Neuronal stem cell (in vitro differentiated cells): Measurements from ENCODE around the gene MKRN1.
A peak's percentile ranks its signal among the peaks of the same experiment; 100 is the strongest.
"Not testable (repeated sequence)": the region's sequence is repeated elsewhere in the genome, so short reads cannot be mapped to it uniquely, and the experiment has no call there.

Source experiments
- DNase-seq: peaks from one replicate; pipeline ENCODE4 v3.0.0-alpha.2; 2013; ENCODE audit warnings: low spot score
- H2AFZ ChIP-seq: one replicate; pipeline ENCODE4 v1.6.1; 2013; ENCODE audit warnings: mild to moderate bottlenecking, low read length, inconsistent platforms
- H2AK5ac ChIP-seq: 2 replicates; pipeline ENCODE4 v1.6.1; 2013; ENCODE audit warnings: low read depth, mild to moderate bottlenecking, inconsistent platforms, low read length, moderate library complexity, mixed read lengths
- H2BK120ac ChIP-seq: 2 replicates; pipeline ENCODE4 v1.6.1; 2013; ENCODE audit warnings: low read depth, mild to moderate bottlenecking, inconsistent platforms, low read length, moderate library complexity, mixed read lengths
- H2BK12ac ChIP-seq: one replicate; pipeline ENCODE4 v1.6.1; 2013; ENCODE audit warnings: low read length, inconsistent platforms
- H2BK15ac ChIP-seq: 2 replicates; pipeline ENCODE4 v1.6.1; 2013; ENCODE audit warnings: mild to moderate bottlenecking, low read length, inconsistent platforms, mixed read lengths
- H2BK5ac ChIP-seq: one replicate; pipeline ENCODE4 v1.6.1; 2013; ENCODE audit warnings: inconsistent platforms, mild to moderate bottlenecking, low read length, moderate library complexity
- H3K14ac ChIP-seq: one replicate; pipeline ENCODE4 v1.6.1; 2013; ENCODE audit warnings: low read length, inconsistent platforms
- H3K18ac ChIP-seq: 2 replicates; pipeline ENCODE4 v1.6.1; 2013; ENCODE audit warnings: low read length, inconsistent platforms
- H3K23ac ChIP-seq: 2 replicates; pipeline ENCODE4 v1.6.1; 2013; ENCODE audit warnings: low read depth, mild to moderate bottlenecking, mixed read lengths, low read length, inconsistent platforms; ENCODE audit not compliant: poor library complexity
- H3K27ac ChIP-seq: replicated peaks from 3 replicates; pipeline ENCODE4 v1.5.1; 2013; ENCODE audit warnings: low read length, inconsistent platforms
- H3K27me3 ChIP-seq, 3 experiments: 2 replicates each; pipeline ENCODE4 v1.6.1; 2013; ENCODE audit warnings: low read length in 3 of 3, mild to moderate bottlenecking in 2 of 3, inconsistent platforms in 1 of 3, low read depth in 1 of 3, mixed read lengths in 1 of 3, moderate library complexity in 1 of 3; ENCODE audit not compliant: control insufficient read depth in 3 of 3, insufficient read depth in 3 of 3
- H3K36me3 ChIP-seq, 2 donors: replicated peaks in 1 of 2; 2 replicates each; pipeline ENCODE4 v1.6.1; 2013; ENCODE audit warnings: low read length in 2 of 2; ENCODE audit not compliant: control insufficient read depth in 2 of 2, insufficient read depth in 2 of 2
- H3K4ac ChIP-seq: 2 replicates; pipeline ENCODE4 v1.6.1; 2013; ENCODE audit warnings: inconsistent platforms, mild to moderate bottlenecking, low read length, moderate library complexity
- H3K4me1 ChIP-seq, 2 donors: 1 replicate in 1 of 2; 2 replicates in 1 of 2; pipeline ENCODE4 v1.6.1; 2013; ENCODE audit warnings: low read length in 2 of 2, low read depth in 1 of 2; ENCODE audit not compliant: control insufficient read depth in 2 of 2, insufficient read depth in 1 of 2
- H3K4me2 ChIP-seq: one replicate; pipeline ENCODE4 v1.6.1; 2013; ENCODE audit warnings: mild to moderate bottlenecking, low read length, inconsistent platforms; ENCODE audit not compliant: insufficient read depth, poor library complexity, severe bottlenecking
- H3K4me3 ChIP-seq, 2 donors: 2 replicates each; pipeline ENCODE4 v1.5.1; 2013; ENCODE audit warnings: low read length in 2 of 2, mild to moderate bottlenecking in 2 of 2, inconsistent platforms in 1 of 2, moderate library complexity in 1 of 2
- H3K79me1 ChIP-seq: one replicate; pipeline ENCODE4 v1.6.1; 2013; ENCODE audit warnings: low read depth, mild to moderate bottlenecking, inconsistent platforms, low read length, moderate library complexity
- H3K9ac ChIP-seq: one replicate; pipeline ENCODE4 v1.6.1; 2013; ENCODE audit warnings: mild to moderate bottlenecking, low read depth, low read length, inconsistent platforms; ENCODE audit not compliant: poor library complexity
- H3K9me3 ChIP-seq, 2 donors: replicated peaks in 1 of 2; 2 replicates each; pipeline versions ENCODE3 to v1.6.1; 2013; ENCODE audit warnings: low read length in 2 of 2, mild to moderate bottlenecking in 2 of 2, inconsistent platforms in 1 of 2, low read depth in 1 of 2, mixed read lengths in 1 of 2, moderate library complexity in 1 of 2; ENCODE audit not compliant: control insufficient read depth in 2 of 2, insufficient read depth in 1 of 2
- H4K8ac ChIP-seq: one replicate; pipeline ENCODE4 v1.6.1; 2013; ENCODE audit warnings: low read depth, mild to moderate bottlenecking, inconsistent platforms, low read length, moderate library complexity
- H4K91ac ChIP-seq: one replicate; pipeline ENCODE4 v1.6.1; 2013; ENCODE audit warnings: low read length, low read depth, mild to moderate bottlenecking, inconsistent platforms; ENCODE audit not compliant: poor library complexity
- WGBS, 2 donors: extraction: QIAGEN DNeasy Blood & Tissue Kit; methylation state at CpG; one replicate each; pipeline ENCODE4 v1.1.7; 2013; ENCODE audit warnings: missing lambda C conversion rate in 2 of 2, mixed read lengths in 1 of 2; ENCODE audit not compliant: insufficient read length in 2 of 2, insufficient replicate concordance in 1 of 2; ENCODE audit errors: extremely low coverage in 2 of 2; 5-methylcytosine and 5-hydroxymethylcytosine counted together

The MKRN1 gene

GRCh38 chr7:140506788-140507464 is 27.6 kb upstream of the MKRN1 start:
- Histone ChIP-seq H4K8ac (no peak overlapping the region), H3K9me3 (no peaks in the 10 kb centered on the region), H2AFZ (peak overlapping the region; percentile 56), H2BK5ac (no peak overlapping the region), H3K79me1 (no peaks in the 10 kb centered on the region), H3K4me1 (peaks cover 8 to 9% of the 10 kb centered on the region in 2 donors), H3K14ac (peak overlapping the region; percentile 0), H2AK5ac (no peak overlapping the region), H4K91ac (no peak overlapping the region), H3K9ac (no peak overlapping the region), H2BK120ac (no peak overlapping the region), H2BK12ac (peak overlapping the region; percentile 8), H3K27me3 (peaks cover 0 to 2% (median 0%) of the 10 kb centered on the region in 3 experiments), H3K36me3 (no peaks in the 10 kb centered on the region), H2BK15ac (no peak overlapping the region), H3K4me3 (no peak overlapping the region), H3K4ac (no peak overlapping the region), H3K18ac (peak overlapping the region; percentile 60), H3K27ac (no peak overlapping the region), H3K4me2 (no peak overlapping the region), H3K23ac (no peak overlapping the region)
- DNase-seq, result no peak
- no CpG with 5 or more reads among the region's 5 CpGs for WGBS, 2 donors

DNA sequence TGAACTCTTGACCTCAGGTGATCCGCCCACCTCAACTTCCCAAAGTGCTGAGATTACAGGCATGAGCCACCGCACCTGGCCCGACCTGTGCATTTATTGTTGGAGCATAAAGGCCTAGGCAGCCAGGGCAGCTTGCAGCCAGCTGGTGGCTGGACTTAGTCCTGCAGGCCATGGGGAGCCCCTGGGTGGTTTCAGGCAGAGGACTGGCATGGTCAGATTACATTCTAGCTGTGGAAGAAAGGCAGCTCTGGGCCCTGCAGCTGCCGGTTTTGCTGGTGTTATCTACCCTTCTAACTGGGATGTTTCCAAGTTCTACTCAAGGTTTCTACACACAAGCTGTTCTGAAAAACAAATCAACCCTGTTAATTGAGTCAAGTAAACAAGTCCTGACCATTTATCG is 22.7 kb upstream of the MKRN1 start:
- H2BK120ac ChIP-seq, result no peak overlapping the region
- H3K23ac ChIP-seq, result no peak overlapping the region
- no peak overlapping the region for H3K4ac ChIP-seq
- no peak overlapping the region for H2AK5ac ChIP-seq
- no peaks in the 10 kb centered on the region for H3K79me1 ChIP-seq
- DNase-seq, result no peak
- no peak overlapping the region for H4K8ac ChIP-seq
- no peaks in the 10 kb centered on the region for H3K9me3 ChIP-seq
- H2BK12ac ChIP-seq, result no peak overlapping the region
- H3K14ac ChIP-seq, result no peak overlapping the region
- no peak overlapping the region for H3K4me3 ChIP-seq
- H4K91ac ChIP-seq, result no peak overlapping the region
- H2AFZ ChIP-seq, result no peak overlapping the region
- peaks cover 0 to 2% (median 0%) of the 10 kb centered on the region in 3 experiments for H3K27me3 ChIP-seq
- H2BK5ac ChIP-seq, result no peak overlapping the region
- H3K9ac ChIP-seq, result no peak overlapping the region
- H3K4me1 ChIP-seq, result peaks cover 7 to 8% of the 10 kb centered on the region in 2 donors
- H3K36me3 ChIP-seq, result no peaks in the 10 kb centered on the region
- H3K27ac ChIP-seq, result no peak overlapping the region
- no peak overlapping the region for H2BK15ac ChIP-seq
- H3K18ac ChIP-seq, result no peak overlapping the region
- no peak overlapping the region for H3K4me2 ChIP-seq
- no CpG with 5 or more reads among the region's 5 CpGs for WGBS, 2 donors

GRCh38 chr7:140497807-140498206 is 18.5 kb upstream of the MKRN1 start:
- not testable (repeated sequence) for H3K79me1 ChIP-seq, H3K4me2 ChIP-seq, H3K9ac ChIP-seq, H2BK15ac ChIP-seq, H3K27ac ChIP-seq, H2BK5ac ChIP-seq, H3K23ac ChIP-seq, H4K91ac ChIP-seq, H3K14ac ChIP-seq, H3K27me3 ChIP-seq, H2AK5ac ChIP-seq, H3K4ac ChIP-seq, H3K9me3 ChIP-seq, H3K4me3 ChIP-seq, H3K36me3 ChIP-seq, DNase-seq, H2BK120ac ChIP-seq, H2AFZ ChIP-seq, H4K8ac ChIP-seq, H2BK12ac ChIP-seq, H3K18ac ChIP-seq, H3K4me1 ChIP-seq
- no CpG with 5 or more reads among the region's 7 CpGs for WGBS, 2 donors

- Histone ChIP-seq H3K27me3 (no peaks in the 10 kb centered on the region), H4K91ac (no peak overlapping the region), H3K14ac (no peak overlapping the region), H2AK5ac (no peak overlapping the region), H2BK15ac (no peak overlapping the region), H2BK5ac (no peak overlapping the region), H3K4ac (no peak overlapping the region), H3K18ac (no peak overlapping the region), H3K36me3 (no peaks in the 10 kb centered on the region), H2AFZ (no peak overlapping the region), H4K8ac (no peak overlapping the region), H2BK120ac (no peak overlapping the region), H3K23ac (no peak overlapping the region), H2BK12ac (no peak overlapping the region), H3K4me3 (no peak overlapping the region), H3K4me2 (no peak overlapping the region), H3K27ac (no peak overlapping the region), H3K4me1 (peaks cover 0 to 2% of the 10 kb centered on the region in 2 donors), H3K9me3 (no peaks in the 10 kb centered on the region), H3K9ac (no peak overlapping the region), H3K79me1 (no peaks in the 10 kb centered on the region)
- DNase-seq, result no peak
- no CpG with 5 or more reads among the region's 5 CpGs for WGBS, 2 donors
Observed at GRCh38 chr7:140497241-140497769, 18.0 kb upstream of the MKRN1 start.
